BE2C (cell line): ENCODE measurements around the gene PPAN.
A peak's percentile ranks its signal among the peaks of the same experiment; 100 is the strongest.

Experiments
- DNase-seq: peaks from one replicate; pipeline ENCODE4 v3.0.0-alpha.2; 2020
- H3K27me3 ChIP-seq: fragments of 250-450 bp; sonication (Bioruptor Pico); 2 replicates; pipeline ENCODE4 v1.5.1; 2020; ENCODE audit warnings: mild to moderate bottlenecking
- H3K36me3 ChIP-seq: fragments of 250-450 bp; sonication (Bioruptor Pico); 2 replicates; pipeline ENCODE4 v1.5.1; 2020; ENCODE audit warnings: mild to moderate bottlenecking
- H3K4me1 ChIP-seq: fragments of 250-450 bp; sonication (Bioruptor Pico); 2 replicates; pipeline ENCODE4 v1.5.1; 2020
- H3K4me3 ChIP-seq: 2 replicates; pipeline ENCODE4 v1.5.1; 2011; ENCODE audit warnings: low read depth, low read length
- H3K9me3 ChIP-seq: fragments of 250-450 bp; sonication (Bioruptor Pico); 2 replicates; pipeline ENCODE4 v1.5.1; 2020
- CTCF ChIP-seq: IDR thresholded peaks from 2 replicates; pipeline ENCODE4 v1.5.1; 2012; ENCODE audit warnings: mild to moderate bottlenecking, low read depth, low read length

Gene PPAN

DNA sequence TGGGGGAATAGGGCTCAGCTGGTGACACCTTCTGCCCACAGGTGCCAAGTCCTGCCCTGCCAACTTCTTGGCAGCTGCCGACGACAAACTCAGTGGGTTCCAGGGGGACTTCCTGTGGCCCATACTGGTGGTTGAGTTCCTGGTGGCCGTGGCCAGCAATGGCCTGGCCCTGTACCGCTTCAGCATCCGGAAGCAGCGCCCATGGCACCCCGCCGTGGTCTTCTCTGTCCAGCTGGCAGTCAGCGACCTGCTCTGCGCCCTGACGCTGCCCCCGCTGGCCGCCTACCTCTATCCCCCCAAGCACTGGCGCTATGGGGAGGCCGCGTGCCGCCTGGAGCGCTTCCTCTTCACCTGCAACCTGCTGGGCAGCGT is 7.4 kb downstream of the PPAN start:
- no peak for DNase-seq
- Histone ChIP-seq H3K36me3 (peaks cover 64% of the 10 kb centered on the region), H3K4me1 (peaks cover 4% of the 10 kb centered on the region; the same call in 1 of the 2 replicates), H3K9me3 (no peaks in the 10 kb centered on the region), H3K27me3 (no peaks in the 10 kb centered on the region), H3K4me3 (no peak overlapping the region)
- no peak for TF ChIP-seq CTCF

- Histone ChIP-seq H3K4me1 (peaks cover 4% of the 10 kb centered on the region; the same call in 1 of the 2 replicates), H3K36me3 (peaks cover 61% of the 10 kb centered on the region)
- DNase-seq, result peak; percentile 62
Observed at GRCh38 chr19:10113964-10114650, 7.9 kb downstream of the PPAN start.

GRCh38 chr19:10114651-10115391 is 8.7 kb downstream of the PPAN start:
- Histone ChIP-seq H3K9me3 (no peaks in the 10 kb centered on the region), H3K36me3 (peaks cover 54% of the 10 kb centered on the region), H3K4me3 (no peak overlapping the region), H3K4me1 (peaks cover 4% of the 10 kb centered on the region; the same call in 1 of the 2 replicates), H3K27me3 (no peaks in the 10 kb centered on the region)
- no peak for TF ChIP-seq CTCF
- no peak for DNase-seq

More at GRCh38 chr19:10113964-10114650, 7.9 kb downstream of the PPAN start:
- H3K27me3 ChIP-seq, result no peaks in the 10 kb centered on the region
- no peaks in the 10 kb centered on the region for H3K9me3 ChIP-seq
- no peak for TF ChIP-seq CTCF
- no peak overlapping the region for H3K4me3 ChIP-seq

- no peak for DNase-seq
- TF ChIP-seq CTCF, result no peak
- Histone ChIP-seq H3K4me3 (no peak overlapping the region), H3K27me3 (no peaks in the 10 kb centered on the region), H3K9me3 (no peaks in the 10 kb centered on the region), H3K36me3 (peaks cover 47% of the 10 kb centered on the region), H3K4me1 (peaks cover 4% of the 10 kb centered on the region; the same call in 1 of the 2 replicates)
Observed at GRCh38 chr19:10115392-10116084, 9.4 kb downstream of the PPAN start.

GRCh38 chr19:10116085-10116865 is 10.1 kb downstream of the PPAN start:
- peaks cover 39% of the 10 kb centered on the region for H3K36me3 ChIP-seq
- H3K4me1 ChIP-seq, result peaks cover 4% of the 10 kb centered on the region; the same call in 1 of the 2 replicates
- H3K4me3 ChIP-seq, result no peak overlapping the region
- TF ChIP-seq CTCF, result no peak
- no peaks in the 10 kb centered on the region for H3K27me3 ChIP-seq
- no peaks in the 10 kb centered on the region for H3K9me3 ChIP-seq
- peak; percentile 42 for DNase-seq
